ENCODE measurements around the gene DNASE2B.

DNA sequence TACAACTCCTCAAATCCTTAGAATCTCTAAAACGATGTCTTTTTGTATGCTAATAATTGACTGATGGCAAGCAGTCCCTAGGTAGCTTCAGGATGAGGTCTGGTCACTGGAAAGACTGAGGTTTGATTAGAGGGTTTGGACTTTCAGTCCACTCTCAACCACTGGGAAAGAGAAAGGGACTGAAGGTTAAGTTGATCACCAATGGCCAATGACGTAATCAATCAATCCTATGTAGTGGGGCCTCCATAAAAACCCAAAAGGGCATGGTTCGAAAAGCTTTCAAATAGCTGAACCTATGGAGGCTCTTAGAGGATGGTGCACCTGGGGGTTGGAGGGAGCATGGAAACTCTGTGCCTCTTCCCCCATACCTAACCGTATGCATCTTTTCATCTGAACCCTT is 39.6 kb upstream of the DNASE2B start:
- TF ChIP-seq, protein P1, sequence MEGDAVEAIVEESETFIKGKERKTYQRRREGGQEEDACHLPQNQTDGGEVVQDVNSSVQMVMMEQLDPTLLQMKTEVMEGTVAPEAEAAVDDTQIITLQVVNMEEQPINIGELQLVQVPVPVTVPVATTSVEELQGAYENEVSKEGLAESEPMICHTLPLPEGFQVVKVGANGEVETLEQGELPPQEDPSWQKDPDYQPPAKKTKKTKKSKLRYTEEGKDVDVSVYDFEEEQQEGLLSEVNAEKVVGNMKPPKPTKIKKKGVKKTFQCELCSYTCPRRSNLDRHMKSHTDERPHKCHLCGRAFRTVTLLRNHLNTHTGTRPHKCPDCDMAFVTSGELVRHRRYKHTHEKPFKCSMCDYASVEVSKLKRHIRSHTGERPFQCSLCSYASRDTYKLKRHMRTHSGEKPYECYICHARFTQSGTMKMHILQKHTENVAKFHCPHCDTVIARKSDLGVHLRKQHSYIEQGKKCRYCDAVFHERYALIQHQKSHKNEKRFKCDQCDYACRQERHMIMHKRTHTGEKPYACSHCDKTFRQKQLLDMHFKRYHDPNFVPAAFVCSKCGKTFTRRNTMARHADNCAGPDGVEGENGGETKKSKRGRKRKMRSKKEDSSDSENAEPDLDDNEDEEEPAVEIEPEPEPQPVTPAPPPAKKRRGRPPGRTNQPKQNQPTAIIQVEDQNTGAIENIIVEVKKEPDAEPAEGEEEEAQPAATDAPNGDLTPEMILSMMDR (IDR thresholded peaks at IDR 0.05), result no peak
- no peak for TF ChIP-seq POLR2A (IDR thresholded peaks at IDR 0.05)
- no peak for TF ChIP-seq POLR2AphosphoS5 (IDR thresholded peaks at IDR 0.05)

Measured in stomach (tissue), 4 donors.